IPS DF 6.9 (cell line): Measurements from ENCODE around the gene MSLN.

Experiments used
- DNase-seq: peaks from one replicate; pipeline ENCODE4 v3.0.0-alpha.2; 2013; ENCODE audit warnings: low read depth, low spot score
- H3K27ac ChIP-seq: one replicate; pipeline ENCODE4 v1.5.1; 2013; ENCODE audit warnings: low read length, control low read depth
- H3K27me3 ChIP-seq: 2 replicates; pipeline ENCODE4 v1.6.1; 2013; ENCODE audit warnings: mild to moderate bottlenecking, low read length; ENCODE audit not compliant: control insufficient read depth, insufficient read depth
- H3K36me3 ChIP-seq: 2 replicates; pipeline ENCODE4 v1.6.1; 2013; ENCODE audit warnings: low read length; ENCODE audit not compliant: control insufficient read depth, insufficient read depth
- H3K4me1 ChIP-seq: 2 replicates; pipeline ENCODE4 v1.6.1; 2013; ENCODE audit warnings: low read length; ENCODE audit not compliant: control insufficient read depth, insufficient read depth
- H3K4me3 ChIP-seq: 2 replicates; pipeline ENCODE4 v1.5.1; 2013; ENCODE audit warnings: mild to moderate bottlenecking, low read length
- H3K9me3 ChIP-seq: 2 replicates; pipeline ENCODE4 v1.6.1; 2013; ENCODE audit warnings: low read length, inconsistent platforms; ENCODE audit not compliant: control insufficient read depth, insufficient read depth
- WGBS: extraction: QIAGEN DNeasy Blood & Tissue Kit; methylation state at CpG from one replicate; pipeline ENCODE4 v1.1.7; 2013; ENCODE audit warnings: mixed read lengths, missing lambda C conversion rate; ENCODE audit not compliant: insufficient read length, insufficient coverage; 5-methylcytosine and 5-hydroxymethylcytosine counted together

The MSLN gene

GRCh38 chr16:777826-778225 is 17.3 kb downstream of the MSLN start:
- Histone ChIP-seq H3K27ac (no peak overlapping the region), H3K36me3 (peaks cover 3% of the 10 kb centered on the region; the same call in 1 of the 2 replicates), H3K4me3 (no peak overlapping the region), H3K4me1 (no peaks in the 10 kb centered on the region; the same call in 1 of the 2 replicates), H3K9me3 (no peaks in the 10 kb centered on the region), H3K27me3 (no peaks in the 10 kb centered on the region)
- WGBS, result no CpG with 5 or more reads among the region's 16 CpGs
- no peak for DNase-seq

- no peak overlapping the region for H3K27ac ChIP-seq
- peaks cover 3% of the 10 kb centered on the region; the same call in 1 of the 2 replicates for H3K36me3 ChIP-seq
- WGBS, result no CpG with 5 or more reads among the region's 11 CpGs
- H3K4me3 ChIP-seq, result no peak overlapping the region
- H3K4me1 ChIP-seq, result no peaks in the 10 kb centered on the region; the same call in 1 of the 2 replicates
- DNase-seq, result no peak
- no peaks in the 10 kb centered on the region for H3K9me3 ChIP-seq
- H3K27me3 ChIP-seq, result no peaks in the 10 kb centered on the region
Observed at GRCh38 chr16:778447-778846, 17.9 kb downstream of the MSLN start.

- no peak overlapping the region for H3K4me3 ChIP-seq
- H3K27me3 ChIP-seq, result no peaks in the 10 kb centered on the region
- peaks cover 3% of the 10 kb centered on the region; the same call in 1 of the 2 replicates for H3K36me3 ChIP-seq
- DNase-seq, result no peak
- no peaks in the 10 kb centered on the region for H3K9me3 ChIP-seq
- H3K4me1 ChIP-seq, result no peaks in the 10 kb centered on the region; the same call in 1 of the 2 replicates
- H3K27ac ChIP-seq, result no peak overlapping the region
- WGBS, result 100% methylated on average over 2 of the region's 6 CpGs
Observed at GRCh38 chr16:778909-779527, 18.5 kb downstream of the MSLN start.

- H3K4me1 ChIP-seq, result no peaks in the 10 kb centered on the region; the same call in 1 of the 2 replicates
- no peak overlapping the region for H3K4me3 ChIP-seq
- no CpG with 5 or more reads among the region's 13 CpGs for WGBS
- no peaks in the 10 kb centered on the region for H3K27me3 ChIP-seq
- no peak for DNase-seq
- H3K36me3 ChIP-seq, result peaks cover 2% of the 10 kb centered on the region; the same call in 1 of the 2 replicates
- no peaks in the 10 kb centered on the region for H3K9me3 ChIP-seq
- H3K27ac ChIP-seq, result no peak overlapping the region
Observed at GRCh38 chr16:779561-779960, 19.0 kb downstream of the MSLN start.

GRCh38 chr16:780296-780695 is 19.8 kb downstream of the MSLN start:
- DNase-seq, result no peak
- H3K4me3 ChIP-seq, result no peak overlapping the region
- WGBS, result no CpG with 5 or more reads among the region's 16 CpGs
- no peaks in the 10 kb centered on the region for H3K27me3 ChIP-seq
- no peaks in the 10 kb centered on the region for H3K4me1 ChIP-seq
- no peak overlapping the region for H3K27ac ChIP-seq
- H3K9me3 ChIP-seq, result no peaks in the 10 kb centered on the region
- H3K36me3 ChIP-seq, result no peaks in the 10 kb centered on the region

GRCh38 chr16:781346-782010 is 20.9 kb downstream of the MSLN start:
- H3K36me3 ChIP-seq, result peaks cover 5% of the 10 kb centered on the region; the same call in 1 of the 2 replicates
- no peak overlapping the region for H3K4me3 ChIP-seq
- no CpG with 5 or more reads among the region's 19 CpGs for WGBS
- H3K27me3 ChIP-seq, result no peaks in the 10 kb centered on the region
- no peaks in the 10 kb centered on the region for H3K9me3 ChIP-seq
- DNase-seq, result no peak
- H3K27ac ChIP-seq, result no peak overlapping the region
- no peaks in the 10 kb centered on the region for H3K4me1 ChIP-seq

- no peak for DNase-seq
- H3K4me1 ChIP-seq, result no peaks in the 10 kb centered on the region
- H3K9me3 ChIP-seq, result no peaks in the 10 kb centered on the region
- no peak overlapping the region for H3K4me3 ChIP-seq
- no peak overlapping the region for H3K27ac ChIP-seq
- H3K36me3 ChIP-seq, result peaks cover 10% of the 10 kb centered on the region; the same call in 1 of the 2 replicates
- H3K27me3 ChIP-seq, result no peaks in the 10 kb centered on the region
- no CpG with 5 or more reads among the region's 6 CpGs for WGBS
Observed at GRCh38 chr16:782258-782657, 21.7 kb downstream of the MSLN start.

GRCh38 chr16:782766-783403 is 22.4 kb downstream of the MSLN start:
- WGBS, result no CpG with 5 or more reads among the region's 36 CpGs
- H3K27me3 ChIP-seq, result no peaks in the 10 kb centered on the region
- peaks cover 10% of the 10 kb centered on the region; the same call in 1 of the 2 replicates for H3K36me3 ChIP-seq
- H3K27ac ChIP-seq, result no peak overlapping the region
- H3K4me3 ChIP-seq, result no peak overlapping the region
- no peaks in the 10 kb centered on the region for H3K9me3 ChIP-seq
- DNase-seq, result no peak
- H3K4me1 ChIP-seq, result no peaks in the 10 kb centered on the region; the same call in 1 of the 2 replicates

- no peaks in the 10 kb centered on the region for H3K9me3 ChIP-seq
- WGBS, result no CpG with 5 or more reads among the region's 17 CpGs
- no peaks in the 10 kb centered on the region; the same call in 1 of the 2 replicates for H3K4me1 ChIP-seq
- no peak for DNase-seq
- no peak overlapping the region for H3K4me3 ChIP-seq
- H3K36me3 ChIP-seq, result peaks cover 10% of the 10 kb centered on the region; the same call in 1 of the 2 replicates
- no peaks in the 10 kb centered on the region for H3K27me3 ChIP-seq
- no peak overlapping the region for H3K27ac ChIP-seq
Observed at GRCh38 chr16:783404-784161, 23.0 kb downstream of the MSLN start.

GRCh38 chr16:784431-784830 is 23.9 kb downstream of the MSLN start:
- no CpG with 5 or more reads among the region's 19 CpGs for WGBS
- Histone ChIP-seq H3K36me3 (peaks cover 10% of the 10 kb centered on the region; the same call in 1 of the 2 replicates), H3K9me3 (no peaks in the 10 kb centered on the region), H3K27me3 (no peaks in the 10 kb centered on the region), H3K27ac (no peak overlapping the region), H3K4me1 (no peaks in the 10 kb centered on the region; the same call in 1 of the 2 replicates), H3K4me3 (no peak overlapping the region)
- no peak for DNase-seq
